ENCODE results near the gene GSTM3. TPM values are rescaled to one million over a fixed set of nuclear protein-coding genes. Genes with fewer than 3 reads are reported as not detected.

Gene GSTM3
- total RNA-seq, 1 donor from 2014 or later, result 18.5 TPM

- intact Hi-C loops (cut with DNase I), result no loop called here
- no peaks in the 10 kb centered on the region for H3K4me1 ChIP-seq
- ATAC-seq, result no peak
- TF ChIP-seq, protein P1, sequence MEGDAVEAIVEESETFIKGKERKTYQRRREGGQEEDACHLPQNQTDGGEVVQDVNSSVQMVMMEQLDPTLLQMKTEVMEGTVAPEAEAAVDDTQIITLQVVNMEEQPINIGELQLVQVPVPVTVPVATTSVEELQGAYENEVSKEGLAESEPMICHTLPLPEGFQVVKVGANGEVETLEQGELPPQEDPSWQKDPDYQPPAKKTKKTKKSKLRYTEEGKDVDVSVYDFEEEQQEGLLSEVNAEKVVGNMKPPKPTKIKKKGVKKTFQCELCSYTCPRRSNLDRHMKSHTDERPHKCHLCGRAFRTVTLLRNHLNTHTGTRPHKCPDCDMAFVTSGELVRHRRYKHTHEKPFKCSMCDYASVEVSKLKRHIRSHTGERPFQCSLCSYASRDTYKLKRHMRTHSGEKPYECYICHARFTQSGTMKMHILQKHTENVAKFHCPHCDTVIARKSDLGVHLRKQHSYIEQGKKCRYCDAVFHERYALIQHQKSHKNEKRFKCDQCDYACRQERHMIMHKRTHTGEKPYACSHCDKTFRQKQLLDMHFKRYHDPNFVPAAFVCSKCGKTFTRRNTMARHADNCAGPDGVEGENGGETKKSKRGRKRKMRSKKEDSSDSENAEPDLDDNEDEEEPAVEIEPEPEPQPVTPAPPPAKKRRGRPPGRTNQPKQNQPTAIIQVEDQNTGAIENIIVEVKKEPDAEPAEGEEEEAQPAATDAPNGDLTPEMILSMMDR (IDR thresholded peaks at IDR 0.05), result no peak
- DNase-seq, result no peak
- no peaks in the 10 kb centered on the region for H3K27me3 ChIP-seq (ENCODE audit: low read depth)
- H3K36me3 ChIP-seq, result no peaks in the 10 kb centered on the region
- H3K4me3 ChIP-seq, result no peak overlapping the region
- H3K9me3 ChIP-seq, result no peaks in the 10 kb centered on the region
- no peak overlapping the region for H3K27ac ChIP-seq
Observed at GRCh38 chr1:109721971-109722370, 18.9 kb downstream of the GSTM3 start.

- ATAC-seq (no peak), DNase-seq (no peak)
- H3K4me3 ChIP-seq, result no peak overlapping the region
- intact Hi-C loops (cut with DNase I), result no loop called here
- no peaks in the 10 kb centered on the region for H3K4me1 ChIP-seq
- no peaks in the 10 kb centered on the region for H3K9me3 ChIP-seq
- no peak overlapping the region for H3K27ac ChIP-seq
- H3K36me3 ChIP-seq, result no peaks in the 10 kb centered on the region
- no peaks in the 10 kb centered on the region for H3K27me3 ChIP-seq (ENCODE audit: low read depth)
- TF ChIP-seq, protein P1 (IDR thresholded peaks at IDR 0.05), result no peak
Observed at GRCh38 chr1:109721042-109721441, 19.8 kb downstream of the GSTM3 start.

DNA sequence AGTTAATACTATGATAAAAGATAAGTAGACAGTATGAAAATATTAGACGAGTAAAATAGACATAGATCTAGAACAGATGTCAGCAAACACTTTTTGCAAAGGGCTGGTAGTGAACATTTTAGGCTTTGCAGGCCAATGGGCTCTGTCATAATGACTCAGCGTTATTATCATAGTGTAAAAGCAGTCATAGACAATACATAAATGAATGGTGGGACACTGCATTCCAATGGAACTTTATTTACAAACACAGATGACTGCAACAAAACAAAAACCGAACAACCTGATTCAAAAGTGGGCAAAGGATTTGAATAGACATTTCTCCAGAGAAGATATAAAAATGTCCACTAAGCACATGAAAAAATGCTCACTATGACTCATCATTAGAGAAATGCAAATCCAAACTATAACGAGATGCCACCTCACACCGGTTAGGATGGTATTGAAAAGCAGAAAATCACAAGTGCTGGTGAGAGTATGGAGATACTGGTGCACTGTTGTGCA is 21.5 kb downstream of the GSTM3 start:
- DNase-seq, result no peak
- no peak for ATAC-seq
- no peaks in the 10 kb centered on the region for H3K9me3 ChIP-seq
- H3K36me3 ChIP-seq, result no peaks in the 10 kb centered on the region
- no peaks in the 10 kb centered on the region for H3K27me3 ChIP-seq (ENCODE audit: low read depth)
- H3K4me3 ChIP-seq, result no peak overlapping the region
- intact Hi-C loops (cut with DNase I), result no loop called here
- H3K4me1 ChIP-seq, result no peaks in the 10 kb centered on the region
- TF ChIP-seq, protein P1 (IDR thresholded peaks at IDR 0.05), result no peak
- no peak overlapping the region for H3K27ac ChIP-seq

- intact Hi-C loops (cut with DNase I), result no loop called here
- TF ChIP-seq, protein P1 (IDR thresholded peaks at IDR 0.05), result no peak
- H3K4me3 ChIP-seq, result no peak overlapping the region
- no peak overlapping the region for H3K27ac ChIP-seq
- no peaks in the 10 kb centered on the region for H3K9me3 ChIP-seq
- DNase-seq (no peak), ATAC-seq (no peak)
- H3K27me3 ChIP-seq (ENCODE audit: low read depth), result no peaks in the 10 kb centered on the region
- no peaks in the 10 kb centered on the region for H3K36me3 ChIP-seq
- H3K4me1 ChIP-seq, result no peaks in the 10 kb centered on the region
Observed at GRCh38 chr1:109718495-109718894, 22.3 kb downstream of the GSTM3 start.

DNA sequence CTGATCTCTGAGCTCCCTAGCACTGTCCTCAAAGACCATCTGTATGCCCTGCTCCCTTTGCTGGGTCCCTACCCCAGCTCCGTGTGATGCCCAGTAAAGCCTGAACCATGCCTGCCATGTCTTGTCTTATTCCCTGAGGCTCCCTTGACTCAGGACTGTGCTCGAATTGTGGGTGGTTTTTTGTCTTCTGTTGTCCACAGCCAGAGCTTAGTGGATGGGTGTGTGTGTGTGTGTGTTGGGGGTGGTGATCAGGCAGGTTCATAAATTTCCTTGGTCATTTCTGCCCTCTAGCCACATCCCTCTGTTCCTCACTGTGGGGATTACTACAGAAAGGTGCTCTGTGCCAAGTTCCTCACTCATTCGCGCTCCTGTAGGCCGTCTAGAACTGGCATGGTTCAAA is 23.1 kb downstream of the GSTM3 start:
- Histone ChIP-seq H3K27me3 (ENCODE audit: low read depth) (no peaks in the 10 kb centered on the region), H3K4me1 (no peaks in the 10 kb centered on the region), H3K27ac (no peak overlapping the region), H3K4me3 (no peak overlapping the region), H3K9me3 (no peaks in the 10 kb centered on the region), H3K36me3 (no peaks in the 10 kb centered on the region)
- TF ChIP-seq, protein P1 (IDR thresholded peaks at IDR 0.05), result no peak
- no peak for DNase-seq
- ATAC-seq, result no peak
- intact Hi-C loops (cut with DNase I), result no loop called here
